Neural cell (in vitro differentiated cells): ENCODE data around the gene PRKCZ.
"Not testable (repeated sequence)": the region's sequence is repeated elsewhere in the genome, so short reads cannot be mapped to it uniquely, and the experiment has no call there.

Source experiments
- POLR2AphosphoS5 ChIP-seq: IDR thresholded peaks from 2 replicates; pipeline ENCODE4 v1.6.1; 2012
- TF ChIP-seq, protein P1 (sequence below): fragments of 450-650 bp; IDR thresholded peaks from 2 replicates; pipeline ENCODE4 v1.5.1; 2014; ENCODE audit warnings: antibody characterized with exemption, mild to moderate bottlenecking, moderate library complexity; ENCODE audit not compliant: poor library complexity, severe bottlenecking

GRCh38 chr1:2147869-2148268 is 97.7 kb downstream of the PRKCZ start:
- TF ChIP-seq, protein P1, sequence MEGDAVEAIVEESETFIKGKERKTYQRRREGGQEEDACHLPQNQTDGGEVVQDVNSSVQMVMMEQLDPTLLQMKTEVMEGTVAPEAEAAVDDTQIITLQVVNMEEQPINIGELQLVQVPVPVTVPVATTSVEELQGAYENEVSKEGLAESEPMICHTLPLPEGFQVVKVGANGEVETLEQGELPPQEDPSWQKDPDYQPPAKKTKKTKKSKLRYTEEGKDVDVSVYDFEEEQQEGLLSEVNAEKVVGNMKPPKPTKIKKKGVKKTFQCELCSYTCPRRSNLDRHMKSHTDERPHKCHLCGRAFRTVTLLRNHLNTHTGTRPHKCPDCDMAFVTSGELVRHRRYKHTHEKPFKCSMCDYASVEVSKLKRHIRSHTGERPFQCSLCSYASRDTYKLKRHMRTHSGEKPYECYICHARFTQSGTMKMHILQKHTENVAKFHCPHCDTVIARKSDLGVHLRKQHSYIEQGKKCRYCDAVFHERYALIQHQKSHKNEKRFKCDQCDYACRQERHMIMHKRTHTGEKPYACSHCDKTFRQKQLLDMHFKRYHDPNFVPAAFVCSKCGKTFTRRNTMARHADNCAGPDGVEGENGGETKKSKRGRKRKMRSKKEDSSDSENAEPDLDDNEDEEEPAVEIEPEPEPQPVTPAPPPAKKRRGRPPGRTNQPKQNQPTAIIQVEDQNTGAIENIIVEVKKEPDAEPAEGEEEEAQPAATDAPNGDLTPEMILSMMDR, result not testable (repeated sequence)
- TF ChIP-seq POLR2AphosphoS5, result not testable (repeated sequence)
